Neural progenitor cell (in vitro differentiated cells): ENCODE results near the gene MAPK1.

Source experiments
- CTCF ChIP-seq: fragments of 200-600 bp; sonication (generic); IDR thresholded peaks from 2 replicates; pipeline ENCODE4 v1.5.1; 2017; ENCODE audit warnings: antibody characterized with exemption, mild to moderate bottlenecking
- EZH2phosphoT487 ChIP-seq: fragments of 200-600 bp; sonication (generic); IDR thresholded peaks from 2 replicates; pipeline ENCODE4 v1.6.1; 2017; ENCODE audit warnings: antibody characterized with exemption

- TF ChIP-seq CTCF (no peak), EZH2phosphoT487 (no peak)
Observed at GRCh38 chr22:21797444-21798221, 69.8 kb downstream of the MAPK1 start.
